GM12891 (cell line): ENCODE results near the gene F5.

Experiments used
- PAX5 ChIP-seq: IDR thresholded peaks from 2 replicates; pipeline ENCODE4 v1.6.1; 2011; ENCODE audit warnings: low read length, moderate library complexity, mild to moderate bottlenecking; ENCODE audit not compliant: insufficient read depth, severe bottlenecking
- POLR2A ChIP-seq: IDR thresholded peaks from 2 replicates; pipeline ENCODE4 v1.6.1; 2011; ENCODE audit warnings: low read depth, low read length, control low read depth
- POLR2AphosphoS5 ChIP-seq: IDR thresholded peaks from 2 replicates; pipeline ENCODE4 v1.6.1; 2011; ENCODE audit warnings: low read depth, low read length, control low read depth
- TAF1 ChIP-seq: IDR thresholded peaks from 2 replicates; pipeline ENCODE4 v1.6.1; 2011; ENCODE audit warnings: low read depth, low read length, control low read depth

DNA sequence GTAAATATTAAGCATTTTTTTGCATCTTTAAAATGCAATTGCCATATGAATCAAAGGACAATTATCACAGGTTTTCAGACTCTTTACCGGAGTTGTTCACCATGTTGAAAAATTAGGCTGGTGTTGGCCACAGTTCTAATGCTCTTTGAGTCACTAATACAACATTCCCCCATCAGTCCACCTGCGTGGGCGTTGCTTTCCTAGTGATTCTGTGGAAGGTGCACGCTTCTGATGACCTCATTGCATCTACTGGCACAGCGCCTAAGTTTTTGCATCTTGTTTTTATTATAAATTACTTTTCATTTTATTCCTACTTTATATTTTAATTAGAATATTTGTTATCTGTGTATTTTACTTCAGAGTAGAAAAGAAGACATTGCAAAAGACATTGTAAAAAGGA, 4.7 kb upstream of the F5 start:
- TF ChIP-seq POLR2A (no peak), TAF1 (no peak), POLR2AphosphoS5 (no peak), PAX5 (no peak)
